ENCODE data around the gene ABCD2. TPM values are rescaled to one million over a fixed set of nuclear protein-coding genes. Genes with fewer than 3 reads are reported as not detected.

Gene ABCD2
- total RNA-seq, 1 donor from 2014 or later: 0.47 TPM

DNA sequence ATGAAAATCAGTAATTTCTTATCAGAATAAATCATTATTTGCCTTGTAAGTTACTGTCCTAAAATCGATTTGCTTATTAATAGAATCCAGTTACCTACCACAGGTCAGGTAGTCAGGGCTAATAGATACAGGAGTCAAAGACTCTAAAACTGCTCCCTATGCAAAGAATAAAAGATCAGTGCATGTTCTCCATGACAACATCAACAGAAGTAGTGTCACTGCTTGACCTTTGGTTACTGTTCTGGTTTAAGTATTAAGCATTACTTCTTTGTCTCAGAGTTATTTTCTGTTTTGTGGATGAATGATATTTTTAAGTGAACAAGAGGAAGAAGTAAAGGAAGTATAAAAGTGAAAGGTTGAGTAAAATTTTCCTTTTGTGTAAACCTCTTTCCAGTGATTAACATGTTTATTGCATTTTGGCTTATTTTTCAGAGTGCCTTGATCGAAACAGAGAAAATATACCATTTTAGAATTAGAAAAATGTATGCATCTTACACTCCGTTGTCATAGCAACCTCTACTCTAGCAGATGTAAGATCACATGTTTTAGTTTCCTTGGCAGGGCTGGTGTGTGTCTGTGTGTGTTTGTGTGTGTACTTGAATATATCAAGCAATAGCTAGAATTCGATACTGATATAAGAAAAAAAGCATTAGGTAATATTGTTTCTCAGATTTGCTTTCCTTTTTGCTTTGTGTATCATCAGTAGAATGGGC lies 44.7 kb downstream of the ABCD2 start:
- DNase-seq (no peak), ATAC-seq (no peak)
- Histone ChIP-seq H3K36me3 (no peaks in the 10 kb centered on the region), H3K9me3 (no peaks in the 10 kb centered on the region), H3K27ac (no peak overlapping the region), H3K27me3 (ENCODE audit: low read depth) (no peaks in the 10 kb centered on the region), H3K4me1 (no peaks in the 10 kb centered on the region), H3K4me3 (no peak overlapping the region)
- intact Hi-C loops (cut with DNase I): no loop called here
- TF ChIP-seq, protein P1, sequence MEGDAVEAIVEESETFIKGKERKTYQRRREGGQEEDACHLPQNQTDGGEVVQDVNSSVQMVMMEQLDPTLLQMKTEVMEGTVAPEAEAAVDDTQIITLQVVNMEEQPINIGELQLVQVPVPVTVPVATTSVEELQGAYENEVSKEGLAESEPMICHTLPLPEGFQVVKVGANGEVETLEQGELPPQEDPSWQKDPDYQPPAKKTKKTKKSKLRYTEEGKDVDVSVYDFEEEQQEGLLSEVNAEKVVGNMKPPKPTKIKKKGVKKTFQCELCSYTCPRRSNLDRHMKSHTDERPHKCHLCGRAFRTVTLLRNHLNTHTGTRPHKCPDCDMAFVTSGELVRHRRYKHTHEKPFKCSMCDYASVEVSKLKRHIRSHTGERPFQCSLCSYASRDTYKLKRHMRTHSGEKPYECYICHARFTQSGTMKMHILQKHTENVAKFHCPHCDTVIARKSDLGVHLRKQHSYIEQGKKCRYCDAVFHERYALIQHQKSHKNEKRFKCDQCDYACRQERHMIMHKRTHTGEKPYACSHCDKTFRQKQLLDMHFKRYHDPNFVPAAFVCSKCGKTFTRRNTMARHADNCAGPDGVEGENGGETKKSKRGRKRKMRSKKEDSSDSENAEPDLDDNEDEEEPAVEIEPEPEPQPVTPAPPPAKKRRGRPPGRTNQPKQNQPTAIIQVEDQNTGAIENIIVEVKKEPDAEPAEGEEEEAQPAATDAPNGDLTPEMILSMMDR (IDR thresholded peaks at IDR 0.05): no peak

DNA sequence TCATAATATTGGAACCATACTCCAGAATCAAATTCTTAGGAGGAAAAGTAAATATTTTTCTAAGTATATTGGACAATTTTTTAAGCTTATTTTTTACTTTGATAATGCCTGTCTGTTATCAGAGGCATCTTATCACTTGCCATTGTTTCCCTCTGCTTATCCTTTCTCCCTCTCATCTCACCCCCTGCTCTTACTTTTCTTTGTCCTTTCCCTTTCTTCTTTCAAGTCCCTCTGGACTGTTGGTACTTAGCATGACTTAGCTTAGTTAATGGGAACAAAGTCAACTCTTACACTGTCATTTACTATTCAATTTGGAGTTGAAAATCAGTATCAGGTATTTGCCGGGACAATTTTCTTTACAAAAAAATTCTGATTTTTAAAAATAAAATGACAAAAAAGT lies 45.2 kb downstream of the ABCD2 start:
- no peaks in the 10 kb centered on the region for H3K4me1 ChIP-seq
- TF ChIP-seq, protein P1 (IDR thresholded peaks at IDR 0.05): no peak
- H3K27me3 ChIP-seq (ENCODE audit: low read depth): no peaks in the 10 kb centered on the region
- H3K4me3 ChIP-seq: no peak overlapping the region
- DNase-seq (no peak), ATAC-seq (no peak)
- H3K27ac ChIP-seq: no peak overlapping the region
- H3K9me3 ChIP-seq: no peaks in the 10 kb centered on the region
- intact Hi-C loops (cut with DNase I): no loop called here
- H3K36me3 ChIP-seq: no peaks in the 10 kb centered on the region

DNA sequence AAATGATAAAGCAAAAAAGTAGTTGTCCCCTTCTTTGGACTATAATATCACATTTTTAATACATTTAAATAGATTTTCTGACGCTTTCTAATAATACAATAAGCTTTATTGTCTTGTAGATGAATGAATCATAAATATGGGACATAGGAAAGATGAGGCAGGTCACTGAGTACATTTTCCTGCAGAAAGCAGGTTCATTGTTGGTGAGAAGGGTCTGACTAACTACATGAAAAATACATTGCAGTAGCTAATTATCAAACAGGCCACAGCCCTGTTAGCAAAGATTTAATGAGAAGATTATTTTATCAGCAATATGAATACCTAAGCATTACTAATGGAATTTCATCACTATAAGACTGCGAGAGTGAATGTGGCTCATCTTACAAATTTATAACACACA lies 45.6 kb downstream of the ABCD2 start:
- intact Hi-C loops (cut with DNase I): no loop called here

DNA sequence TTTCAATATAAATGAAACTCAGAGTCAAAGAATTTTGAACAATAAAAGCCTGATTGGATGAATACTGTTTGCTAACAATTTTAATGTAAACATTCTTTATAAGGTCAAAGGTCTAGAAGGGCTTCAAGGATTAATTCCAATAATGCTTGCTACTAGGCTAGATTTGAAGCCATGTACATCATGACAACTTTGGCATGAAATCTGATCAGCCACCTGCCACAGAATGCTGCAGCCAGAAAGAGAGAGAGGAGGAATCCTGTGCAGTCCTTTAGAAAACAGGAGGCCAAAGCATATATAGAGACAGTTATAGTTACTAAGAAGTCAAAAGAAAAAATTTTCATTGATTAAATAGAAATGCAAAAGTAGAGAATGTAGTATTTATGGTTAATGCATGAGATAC lies 47.1 kb downstream of the ABCD2 start:
- Histone ChIP-seq H3K27me3 (ENCODE audit: low read depth) (no peaks in the 10 kb centered on the region), H3K4me1 (no peaks in the 10 kb centered on the region), H3K27ac (no peak overlapping the region), H3K9me3 (no peaks in the 10 kb centered on the region), H3K4me3 (no peak overlapping the region), H3K36me3 (no peaks in the 10 kb centered on the region)
- ATAC-seq (no peak), DNase-seq (no peak)
- intact Hi-C loops (cut with DNase I): no loop called here
- TF ChIP-seq, protein P1 (IDR thresholded peaks at IDR 0.05): no peak

More for the DNA sequence above, 45.6 kb downstream of the ABCD2 start:
- ATAC-seq (no peak), DNase-seq (no peak)
- no peaks in the 10 kb centered on the region for H3K9me3 ChIP-seq
- no peak overlapping the region for H3K27ac ChIP-seq
- no peaks in the 10 kb centered on the region for H3K27me3 ChIP-seq (ENCODE audit: low read depth)
- TF ChIP-seq, protein P1 (IDR thresholded peaks at IDR 0.05): no peak
- H3K4me3 ChIP-seq: no peak overlapping the region
- H3K4me1 ChIP-seq: no peaks in the 10 kb centered on the region
- H3K36me3 ChIP-seq: no peaks in the 10 kb centered on the region

DNA sequence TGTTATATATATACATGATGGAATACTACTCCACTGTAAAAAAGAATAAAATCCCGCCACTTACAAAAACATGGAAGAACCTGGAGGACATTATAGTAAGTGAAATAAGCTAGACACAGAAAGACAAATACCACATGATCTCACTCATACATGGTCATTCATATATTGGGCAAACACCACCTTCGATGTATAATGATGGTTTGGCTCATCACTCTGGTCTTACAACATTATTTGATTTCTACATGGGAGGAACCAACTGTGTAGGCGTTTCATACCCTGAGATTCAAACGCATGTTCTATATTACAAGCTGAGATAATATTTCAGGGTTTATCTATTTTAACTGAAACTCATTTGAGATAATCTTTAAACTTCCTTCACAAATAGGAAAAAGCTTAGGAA lies 48.3 kb downstream of the ABCD2 start:
- no peaks in the 10 kb centered on the region for H3K9me3 ChIP-seq
- TF ChIP-seq, protein P1 (IDR thresholded peaks at IDR 0.05): no peak
- intact Hi-C loops (cut with DNase I): no loop called here
- no peaks in the 10 kb centered on the region for H3K4me1 ChIP-seq
- DNase-seq: no peak
- no peaks in the 10 kb centered on the region for H3K27me3 ChIP-seq (ENCODE audit: low read depth)
- no peak overlapping the region for H3K4me3 ChIP-seq
- ATAC-seq: no peak
- H3K36me3 ChIP-seq: no peaks in the 10 kb centered on the region
- H3K27ac ChIP-seq: no peak overlapping the region

Data from lower lobe of right lung (tissue), 2 donors.